C4-2B (cell line): ENCODE data around the gene GATC.

Experiments used
- H3K27ac ChIP-seq: fragments of 450-650 bp; 2 replicates; pipeline ENCODE4 v1.5.1; 2017
- CTCF ChIP-seq: fragments of 450-650 bp; conservative IDR thresholded peaks from 2 replicates; pipeline ENCODE4 v1.5.1; 2017; ENCODE audit warnings: mild to moderate bottlenecking
- ZFX ChIP-seq: fragments of 450-650 bp; IDR thresholded peaks from 2 replicates; pipeline ENCODE4 v1.6.1; 2017

Gene GATC

DNA sequence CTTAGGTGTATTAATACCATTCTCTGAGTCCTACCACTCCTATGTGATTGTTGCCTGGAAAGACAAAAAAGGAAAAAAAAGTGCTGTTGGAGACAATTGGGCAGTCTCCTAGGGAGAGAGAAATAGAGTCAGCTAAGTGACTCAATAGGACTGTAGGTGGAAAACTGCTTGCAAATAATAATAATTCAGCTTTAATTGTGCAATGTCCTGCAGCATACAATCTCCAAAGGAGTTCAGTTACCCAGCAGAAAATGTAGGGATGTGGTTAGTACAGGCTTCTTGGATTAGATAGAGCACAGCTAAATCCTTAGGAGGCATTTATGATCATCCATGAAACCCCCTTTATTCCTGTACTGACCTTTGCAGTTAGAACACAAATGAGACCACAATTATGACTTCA, 26.3 kb downstream of the GATC start:
- H3K27ac ChIP-seq, result no peak overlapping the region
- TF ChIP-seq ZFX (no peak), CTCF (no peak)

DNA sequence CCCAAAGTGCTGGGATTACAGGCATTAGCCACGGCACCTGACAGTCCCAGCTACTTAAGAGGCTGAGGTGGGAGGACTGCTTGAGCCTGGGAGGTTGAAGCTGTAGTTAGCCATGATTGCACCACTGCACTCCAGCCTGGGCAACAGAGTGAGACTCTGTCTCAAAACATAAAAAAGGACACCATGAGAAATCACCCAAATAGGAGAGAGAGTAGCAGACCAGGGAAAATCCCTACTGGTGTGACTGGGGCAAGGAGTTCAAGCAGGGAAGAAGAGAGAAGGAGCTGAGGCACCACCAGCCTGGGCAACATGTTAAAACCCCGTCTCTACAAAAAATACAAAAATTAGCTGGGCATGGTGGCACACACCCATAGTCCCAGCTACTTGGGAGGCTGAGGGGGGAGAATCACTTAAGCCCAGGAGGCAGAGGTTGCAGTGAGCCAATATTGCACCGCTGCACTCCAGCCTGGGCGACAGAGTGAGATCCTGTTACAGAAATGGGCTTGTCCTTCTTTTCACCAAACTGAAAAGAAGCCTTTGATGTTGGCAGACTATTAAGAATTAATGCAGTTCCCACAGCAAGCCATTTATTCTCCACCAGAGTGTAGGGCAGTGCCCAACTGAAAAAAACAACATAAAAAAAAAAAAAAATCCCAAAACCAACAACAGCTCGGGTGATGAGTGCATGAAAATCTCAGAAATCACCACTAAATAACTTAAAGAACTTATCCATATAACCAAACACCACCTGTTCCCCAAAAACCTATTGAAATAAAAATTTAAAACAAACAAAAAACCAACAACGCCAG, 27.8 kb downstream of the GATC start:
- H3K27ac ChIP-seq, result peak overlapping the region; percentile 74
- TF ChIP-seq CTCF (no peak), ZFX (no peak)

DNA sequence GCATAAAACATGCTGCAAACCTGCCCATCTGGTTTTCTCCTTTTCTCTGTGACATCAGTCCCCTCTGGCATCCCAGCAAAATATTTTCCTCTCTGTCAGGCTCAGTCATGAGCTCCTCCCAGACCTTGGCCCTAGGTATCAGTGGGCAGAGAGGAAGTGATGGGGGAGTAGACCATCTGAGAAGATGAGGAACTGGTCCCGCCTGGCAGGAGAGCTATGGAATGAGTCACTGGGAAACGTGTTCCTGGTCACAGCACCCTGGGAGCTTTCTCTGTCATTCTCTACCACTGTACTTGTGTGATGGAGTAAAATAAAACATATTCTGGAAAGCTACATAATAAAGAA, 28.3 kb downstream of the GATC start:
- TF ChIP-seq CTCF (no peak), ZFX (no peak)
- peak overlapping the region; percentile 74 for H3K27ac ChIP-seq

DNA sequence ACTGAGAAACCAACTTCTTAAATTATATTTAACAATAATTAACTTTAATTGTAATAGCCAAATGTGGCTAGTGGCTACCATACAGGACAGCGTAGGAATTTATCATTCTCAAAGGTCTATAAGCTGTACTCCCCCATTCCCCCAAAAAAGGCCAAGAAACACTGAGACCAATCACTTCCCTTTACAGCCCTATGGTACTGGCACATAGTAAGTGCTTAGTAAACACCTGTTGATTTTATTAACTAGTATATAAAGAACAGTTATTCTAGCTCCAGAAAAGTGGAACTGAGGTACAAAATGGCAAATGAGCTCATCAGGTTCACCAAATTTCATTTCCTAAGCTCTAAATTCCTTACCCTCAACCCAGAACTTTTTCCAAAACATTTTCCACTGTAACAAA, 29.4 kb downstream of the GATC start:
- H3K27ac ChIP-seq, result no peak overlapping the region

DNA sequence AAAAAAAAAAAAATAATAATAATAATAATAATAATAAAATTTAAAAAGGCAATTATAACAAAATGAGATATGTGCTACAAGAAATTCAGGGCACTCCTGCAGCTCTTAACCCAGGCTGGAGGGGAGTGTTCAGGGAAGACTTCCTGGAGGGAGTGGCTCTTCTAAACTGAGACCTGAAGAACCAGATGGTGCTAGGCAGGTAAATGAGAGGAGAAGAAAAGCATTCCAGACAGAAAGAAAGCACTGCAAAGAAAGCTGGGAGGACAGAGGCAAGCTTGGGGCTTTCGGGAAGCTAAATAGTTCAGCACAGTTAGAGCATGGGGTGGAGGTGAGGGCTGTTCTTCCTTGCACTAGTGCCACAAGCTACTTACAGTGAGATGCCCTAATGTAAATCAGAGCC, 33.2 kb downstream of the GATC start:
- H3K27ac ChIP-seq, result no peak overlapping the region; the same call in 1 of the 2 replicates
- no peak for TF ChIP-seq CTCF
- TF ChIP-seq ZFX, result no peak

More for the DNA sequence above, 29.4 kb downstream of the GATC start:
- no peak for TF ChIP-seq CTCF
- no peak for TF ChIP-seq ZFX

DNA sequence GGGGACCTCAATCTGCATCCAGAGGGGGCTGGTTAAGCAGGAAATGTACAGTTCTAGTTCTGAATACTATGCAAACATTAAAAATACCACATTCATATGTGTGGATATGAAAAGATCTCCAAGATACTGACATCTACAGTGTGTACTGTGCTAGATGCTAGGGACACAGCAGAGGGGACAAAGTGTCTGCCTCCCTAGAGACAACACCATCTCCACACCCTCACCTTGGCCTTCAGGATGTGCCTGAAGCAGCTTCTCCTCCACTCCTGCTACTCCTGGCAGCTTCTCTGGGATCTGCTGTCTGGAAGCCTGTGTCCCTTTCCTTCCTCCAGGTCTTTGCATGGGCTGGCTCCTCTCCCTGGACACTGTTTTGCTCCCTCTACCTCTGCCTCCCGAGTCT, 34.0 kb downstream of the GATC start:
- TF ChIP-seq CTCF (no peak), ZFX (no peak)
- H3K27ac ChIP-seq, result peak overlapping the region; percentile 11; the same call in 1 of the 2 replicates

GRCh38 chr12:120481022-120481767, 35.0 kb downstream of the GATC start:
- TF ChIP-seq CTCF (no peak), ZFX (no peak)
- H3K27ac ChIP-seq, result no peak overlapping the region
